K562 (cell line): ENCODE measurements around the gene PLEKHM1. TPM values are rescaled to one million over a fixed set of nuclear protein-coding genes. Genes with fewer than 3 reads are reported as not detected.
"Not testable (repeated sequence)": the region's sequence is repeated elsewhere in the genome, so short reads cannot be mapped to it uniquely, and the experiment has no call there.

Experiments
- ATAC-seq: fragments of 200-7000 bp; cut with Tn5 transposase; 3 replicates; pipeline ENCODE4 v1.9.1; 2020; ENCODE audit warnings: moderate library complexity
- BruUV-seq: library from RNA; stranded (reverse); fragments of 400-500 nt; replicated peaks from 2 replicates; lab custom pipeline; 2021; lab: Mats Ljungman, UMichigan
- CTCF ChIA-PET: fragments of 300-600 bp; formaldehyde crosslinking; extraction: SDS; loops from one replicate; lab custom pipeline; 2021; ENCODE audit warnings: low intra/inter-chr PET ratio; lab: Yijun Ruan, JAX
- POLR2A ChIA-PET: fragments of 300-600, 350-650 bp; sonication (Branson Sonifier 250); formaldehyde crosslinking; extraction: SDS; loops from one replicate; lab custom pipeline; 2021; ENCODE audit warnings: antibody characterized with exemption, inconsistent platforms; lab: Yijun Ruan, JAX
- DNase-seq, 4 experiments: peaks; one replicate each; pipeline versions ENCODE4 v3.0.0 to v3.0.0-alpha.2; 2011 to 2018; ENCODE audit warnings: low spot score in 3 of 4, mixed read lengths in 3 of 4; ENCODE audit errors: extremely low read depth in 1 of 4
- FAIRE-seq: peaks from 2 replicates; lab custom pipeline; 2011; peaks lifted over from hg19 to GRCh38; lab: Jason Lieb, UNC
- H2AFZ ChIP-seq: 2 replicates; pipeline ENCODE4 v1.6.0; 2011; ENCODE audit warnings: low read depth, low read length, control low read depth, inconsistent platforms
- H3K27ac ChIP-seq: fragments of 200-600 bp; 3 replicates; pipeline ENCODE4 v1.8.0; 2011; ENCODE audit warnings: low read depth, mild to moderate bottlenecking, control low read depth, inconsistent platforms, low read length, moderate library complexity, mixed read lengths; ENCODE audit errors: extremely low read depth
- H3K27me3 ChIP-seq, 2 experiments: fragments of 300-600 bp in 1 of 2; 2 replicates in 1 of 2; 3 replicates in 1 of 2; pipeline versions ENCODE4 v1.6.0 to v1.8.0; 2011; ENCODE audit warnings: inconsistent platforms in 2 of 2, low read length in 2 of 2, mild to moderate bottlenecking in 1 of 2, mixed read lengths in 1 of 2, moderate library complexity in 1 of 2; ENCODE audit not compliant: control insufficient read depth in 2 of 2, insufficient read depth in 2 of 2
- H3K36me3 ChIP-seq: fragments of 300-600 bp; 3 replicates; pipeline ENCODE4 v1.8.0; 2011; ENCODE audit warnings: mild to moderate bottlenecking, low read length, inconsistent platforms; ENCODE audit not compliant: control insufficient read depth, insufficient read depth
- H3K4me1 ChIP-seq, 2 experiments: fragments of 200-600 bp in 1 of 2; replicated peaks in 1 of 2; 2 replicates in 1 of 2; 3 replicates in 1 of 2; pipeline versions ENCODE4 v1.5.1 to v1.8.0; 2011; ENCODE audit warnings: inconsistent platforms in 2 of 2, low read length in 2 of 2, mild to moderate bottlenecking in 1 of 2, mixed read lengths in 1 of 2, moderate library complexity in 1 of 2; ENCODE audit not compliant: control insufficient read depth in 2 of 2, insufficient read depth in 2 of 2
- H3K4me2 ChIP-seq: 2 replicates; pipeline ENCODE4 v1.6.1; 2011; ENCODE audit warnings: low read length, control low read depth, inconsistent platforms, mixed read lengths; ENCODE audit not compliant: insufficient read depth
- H3K4me3 ChIP-seq: fragments of 200-600 bp; sonication (generic), shearing (Covaris generic); 2 replicates; pipeline ENCODE4 v1.5.1; 2016; ENCODE audit warnings: control low read depth, inconsistent platforms
- H3K79me2 ChIP-seq: fragments of 200-600 bp; 3 replicates; pipeline ENCODE4 v1.8.0; 2011; ENCODE audit warnings: low read length, inconsistent platforms; ENCODE audit not compliant: control insufficient read depth, insufficient read depth
- H3K9ac ChIP-seq, 2 experiments: 2 replicates each; pipeline versions ENCODE4 v1.6.0 to v1.6.1; 2011; ENCODE audit warnings: low read depth in 2 of 2, low read length in 2 of 2, control low read depth in 1 of 2, inconsistent platforms in 1 of 2, mild to moderate bottlenecking in 1 of 2, mixed read lengths in 1 of 2; ENCODE audit not compliant: insufficient read depth in 1 of 2
- H3K9me1 ChIP-seq: one replicate; pipeline ENCODE4 v1.6.0; 2011; ENCODE audit warnings: inconsistent platforms, mild to moderate bottlenecking, low read length, moderate library complexity; ENCODE audit not compliant: control insufficient read depth, insufficient read depth
- H3K9me3 ChIP-seq: replicated peaks from 2 replicates; pipeline ENCODE4 v1.5.1; 2011; ENCODE audit warnings: low read depth, low read length, inconsistent platforms; ENCODE audit not compliant: control insufficient read depth, insufficient read depth
- H4K20me1 ChIP-seq: replicated peaks from 2 replicates; pipeline ENCODE4 v1.6.1; 2011; ENCODE audit warnings: low read length, inconsistent platforms, mixed read lengths; ENCODE audit not compliant: control insufficient read depth, insufficient read depth
- WGBS: fragments of 100-300 bp; shearing (Covaris generic); methylation state at CpG from one replicate; pipeline ENCODE4 v1.1.6; 2016; ENCODE audit warnings: low coverage, mixed read lengths; ENCODE audit not compliant: insufficient coverage; ENCODE audit errors: missing lambda C conversion rate; 5-methylcytosine and 5-hydroxymethylcytosine counted together
- in situ Hi-C: fragments of 300-500 bp; cut with MboI; formaldehyde crosslinking; loops from 4 replicates; pipeline ENCODE4 v1.15.0; 2018; ENCODE audit warnings: inconsistent platforms, mixed read lengths
- intact Hi-C: fragments of 100-400 bp; cut with micrococcal nuclease; formaldehyde crosslinking; loops from 2 replicates; pipeline ENCODE4 v1.14.2; 2022
- polyA plus RNA-seq, 8 experiments: library from polyadenylated mRNA; depleted of rRNA in 4 of 8; stranded (reverse) in 5 of 8; unstranded in 3 of 8; fragments of >200 nt; fragmentation: Nextera tagmentation in 2 of 8; fragmentation: Illumina TruSeq in 1 of 8; extraction: Ambion mirVana in 2 of 8; extraction: Trizol in 1 of 8; gene quantifications; 2 replicates each; pipeline versions ENCODE4 v1.2.1 to v1.2.3, GENCODE V29; 2011 to 2014; ENCODE audit warnings: inconsistent platforms in 1 of 8, missing spikeins in 1 of 8
- total RNA-seq, 7 experiments: library from RNA; depleted of rRNA in 6 of 7; stranded (reverse); fragments of >200 nt in 6 of 7; fragmentation: Illumina TruSeq in 2 of 7; extraction: Trizol in 2 of 7; gene quantifications; 2 replicates each; pipeline versions ENCODE4 v1.2.1 to v1.2.3, GENCODE V29; 2011 to 2021; ENCODE audit warnings: low replicate concordance in 1 of 7

Gene PLEKHM1
- total and polyA plus RNA-seq, 9 of the 15 experiments (the other 6 are each of a cell fraction or from before 2014, with no cell fraction given) = 0.13 to 23.3 (median 5.7) TPM

GRCh38 chr17:45448066-45448465, 42.5 kb downstream of the PLEKHM1 start:
- DNase-seq, CTCF ChIA-PET, H3K4me2 ChIP-seq, intact Hi-C loops, H3K9me1 ChIP-seq, H3K36me3 ChIP-seq, ATAC-seq, POLR2A ChIA-PET, H3K9ac ChIP-seq, H4K20me1 ChIP-seq, H3K4me1 ChIP-seq, H3K4me3 ChIP-seq, H3K27me3 ChIP-seq, BruUV-seq, FAIRE-seq, H3K27ac ChIP-seq, H2AFZ ChIP-seq, H3K79me2 ChIP-seq, H3K9me3 ChIP-seq: not testable (repeated sequence)
- in situ Hi-C loops = loop anchor here (25.0 kb wide), 1 partner anchor 1064 kb away; the partner anchor contains the start of gene LRRC37A2
- 95% methylated on average over 7 of the region's 7 CpGs for WGBS

- H3K4me1 ChIP-seq, H2AFZ ChIP-seq, H3K36me3 ChIP-seq, H4K20me1 ChIP-seq, H3K27ac ChIP-seq, ATAC-seq, H3K9me3 ChIP-seq, BruUV-seq, H3K4me2 ChIP-seq, H3K79me2 ChIP-seq, intact Hi-C loops, H3K9ac ChIP-seq, H3K27me3 ChIP-seq, H3K9me1 ChIP-seq, FAIRE-seq, H3K4me3 ChIP-seq, DNase-seq, CTCF ChIA-PET, POLR2A ChIA-PET: not testable (repeated sequence)
- in situ Hi-C loops = loop anchor here (25.0 kb wide), 1 partner anchor 1065 kb away; the partner anchor contains the start of gene LRRC37A2
- 95% methylated on average over 6 of the region's 14 CpGs for WGBS
Measured at GRCh38 chr17:45447650-45448049, 42.9 kb downstream of the PLEKHM1 start.
